Lower lobe of right lung (tissue), 2 donors: ENCODE data around the gene SLC8A1. TPM values are rescaled to one million over a fixed set of nuclear protein-coding genes. Genes with fewer than 3 reads are reported as not detected.

Experiments
- ATAC-seq, 2 donors: fragments of 200-7000 bp; cut with Tn5 transposase; one replicate each; pipeline ENCODE4 v1.9.1; 2020 to 2022; ENCODE audit warnings: mild to moderate bottlenecking in 2 of 2, moderate library complexity in 2 of 2
- DNase-seq: peaks from one replicate; pipeline ENCODE4 v3.0.0-alpha.2; 2020
- H3K27ac ChIP-seq: fragments of 200-600 bp; one replicate; pipeline ENCODE4 v1.8.0; 2022
- H3K27me3 ChIP-seq: fragments of 200-600 bp; one replicate; pipeline ENCODE4 v1.8.0; 2022; ENCODE audit warnings: low read depth
- H3K36me3 ChIP-seq: fragments of 200-600 bp; one replicate; pipeline ENCODE4 v1.8.0; 2022; ENCODE audit warnings: mild to moderate bottlenecking
- H3K4me1 ChIP-seq: fragments of 200-600 bp; one replicate; pipeline ENCODE4 v1.8.0; 2022
- H3K4me3 ChIP-seq: fragments of 200-600 bp; one replicate; pipeline ENCODE4 v1.8.0; 2022; ENCODE audit warnings: mild to moderate bottlenecking
- H3K9me3 ChIP-seq: fragments of 200-600 bp; one replicate; pipeline ENCODE4 v1.8.0; 2022
- intact Hi-C: fragments of 100-400 bp; cut with DNase I; formaldehyde crosslinking; loops from one replicate; pipeline ENCODE4 v1.11.0; 2022
- total RNA-seq: library from RNA; stranded (reverse); fragmentation: NEBNext Ultra II Directional; extraction: Animal tissue kit (Norgen Biotek cat#: 25700); gene quantifications from one replicate; pipeline ENCODE4 v1.2.1, GENCODE V29; 2021
- TF ChIP-seq, protein P1 (sequence below): fragments of 200-600 bp; IDR thresholded peaks from one replicate; pipeline ENCODE4 v1.8.0; 2022; ENCODE audit warnings: antibody characterized with exemption, mild to moderate bottlenecking
- donor health status: DM: no; HTN: yes; CAD: no; lungs with severe emphysema.

SLC8A1 gene
- total RNA-seq, 1 donor from 2014 or later, result 58.5 TPM

DNA sequence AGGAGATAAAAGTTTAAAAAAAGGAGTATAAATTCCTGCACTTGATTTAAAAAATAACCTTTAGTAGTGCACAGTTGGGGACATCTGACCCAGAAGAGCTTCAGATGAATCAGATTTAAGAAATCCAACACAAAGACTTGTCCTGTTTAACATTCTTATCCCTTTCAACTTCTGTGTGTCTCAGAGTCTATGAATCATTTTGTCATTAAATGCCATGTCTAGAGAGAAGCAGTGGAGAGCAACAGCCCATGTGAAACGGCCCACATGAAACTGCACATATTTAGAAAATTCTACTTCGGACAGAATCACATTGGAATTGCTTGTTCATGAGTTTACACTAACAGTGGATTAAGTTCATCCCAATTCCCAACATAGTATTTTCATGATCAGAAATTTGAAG lies 278.6 kb downstream of the SLC8A1 start:
- no peak overlapping the region for H3K4me3 ChIP-seq
- no peak for ATAC-seq
- DNase-seq, result no peak
- TF ChIP-seq, protein P1, sequence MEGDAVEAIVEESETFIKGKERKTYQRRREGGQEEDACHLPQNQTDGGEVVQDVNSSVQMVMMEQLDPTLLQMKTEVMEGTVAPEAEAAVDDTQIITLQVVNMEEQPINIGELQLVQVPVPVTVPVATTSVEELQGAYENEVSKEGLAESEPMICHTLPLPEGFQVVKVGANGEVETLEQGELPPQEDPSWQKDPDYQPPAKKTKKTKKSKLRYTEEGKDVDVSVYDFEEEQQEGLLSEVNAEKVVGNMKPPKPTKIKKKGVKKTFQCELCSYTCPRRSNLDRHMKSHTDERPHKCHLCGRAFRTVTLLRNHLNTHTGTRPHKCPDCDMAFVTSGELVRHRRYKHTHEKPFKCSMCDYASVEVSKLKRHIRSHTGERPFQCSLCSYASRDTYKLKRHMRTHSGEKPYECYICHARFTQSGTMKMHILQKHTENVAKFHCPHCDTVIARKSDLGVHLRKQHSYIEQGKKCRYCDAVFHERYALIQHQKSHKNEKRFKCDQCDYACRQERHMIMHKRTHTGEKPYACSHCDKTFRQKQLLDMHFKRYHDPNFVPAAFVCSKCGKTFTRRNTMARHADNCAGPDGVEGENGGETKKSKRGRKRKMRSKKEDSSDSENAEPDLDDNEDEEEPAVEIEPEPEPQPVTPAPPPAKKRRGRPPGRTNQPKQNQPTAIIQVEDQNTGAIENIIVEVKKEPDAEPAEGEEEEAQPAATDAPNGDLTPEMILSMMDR, result no peak
- intact Hi-C loops, result no loop called here
- H3K27ac ChIP-seq, result no peak overlapping the region
- H3K4me1 ChIP-seq, result no peaks in the 10 kb centered on the region
- H3K9me3 ChIP-seq, result no peaks in the 10 kb centered on the region
- H3K36me3 ChIP-seq, result no peaks in the 10 kb centered on the region
- H3K27me3 ChIP-seq, result no peaks in the 10 kb centered on the region

DNA sequence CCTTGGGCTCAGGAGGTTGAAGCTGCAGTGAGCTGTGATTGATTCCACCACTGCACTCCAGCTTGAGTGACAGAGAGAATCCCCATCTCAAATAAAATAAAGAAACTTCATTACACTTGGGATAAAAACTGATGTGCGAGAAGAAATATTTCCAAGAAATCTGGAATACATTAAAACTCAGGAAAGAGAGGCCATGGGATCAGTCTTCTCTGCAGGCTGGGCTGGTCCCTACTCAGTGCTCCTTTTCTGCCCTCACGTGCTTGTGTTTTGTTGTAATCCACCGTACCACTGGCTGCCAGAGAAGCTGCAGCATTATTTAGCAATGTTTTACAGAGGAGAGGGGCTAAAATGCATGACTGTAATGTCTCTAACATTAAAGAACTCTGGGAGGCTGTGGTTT lies 282.0 kb downstream of the SLC8A1 start:
- Histone ChIP-seq H3K27ac (no peak overlapping the region), H3K27me3 (no peaks in the 10 kb centered on the region), H3K9me3 (no peaks in the 10 kb centered on the region), H3K4me3 (no peak overlapping the region), H3K4me1 (peaks cover 12% of the 10 kb centered on the region), H3K36me3 (no peaks in the 10 kb centered on the region)
- ATAC-seq (no peak), DNase-seq (no peak)
- intact Hi-C loops, result no loop called here
- TF ChIP-seq, protein P1, result no peak

DNA sequence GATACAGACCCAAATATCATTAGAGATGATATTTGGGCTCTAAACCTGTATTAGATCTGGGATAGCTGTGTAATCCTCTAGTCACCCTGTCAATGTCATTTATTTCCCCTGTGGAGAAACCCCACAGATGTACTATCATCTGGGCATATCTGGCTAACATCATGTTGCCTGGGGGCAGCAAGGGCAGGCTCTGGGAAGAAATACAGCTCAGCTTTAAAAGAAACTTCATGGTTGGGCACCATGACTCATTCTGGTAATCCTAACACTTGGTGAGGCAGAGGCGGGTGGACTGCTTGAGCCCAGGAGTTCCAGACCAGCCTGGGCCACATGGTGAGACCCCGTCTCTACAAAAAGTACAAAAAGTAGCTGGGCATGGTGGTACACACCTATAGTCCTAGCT lies 282.5 kb downstream of the SLC8A1 start:
- Histone ChIP-seq H3K36me3 (no peaks in the 10 kb centered on the region), H3K27ac (no peak overlapping the region), H3K27me3 (no peaks in the 10 kb centered on the region), H3K4me1 (peaks cover 12% of the 10 kb centered on the region), H3K4me3 (no peak overlapping the region), H3K9me3 (no peaks in the 10 kb centered on the region)
- TF ChIP-seq, protein P1, result no peak
- ATAC-seq, result no peak
- intact Hi-C loops, result no loop called here
- no peak for DNase-seq

DNA sequence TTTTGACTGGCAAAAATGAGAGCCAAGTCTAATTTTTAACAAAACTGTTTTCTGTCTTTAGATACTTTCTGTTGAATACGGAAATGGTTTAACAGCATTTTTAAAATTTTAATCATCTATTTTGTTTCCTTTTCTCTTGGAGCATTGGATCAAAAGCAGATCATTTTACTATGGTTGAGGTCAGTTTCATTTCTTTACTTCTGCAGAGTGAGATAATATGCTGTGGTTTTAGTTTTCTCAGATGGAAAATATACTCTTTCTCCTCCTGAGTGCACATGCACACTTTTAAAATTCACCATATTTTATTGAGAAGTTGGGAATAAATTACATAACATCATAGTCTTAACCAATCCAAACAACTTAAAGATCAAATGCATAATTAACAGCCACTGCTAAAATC lies 283.3 kb downstream of the SLC8A1 start:
- no peak overlapping the region for H3K27ac ChIP-seq
- H3K4me1 ChIP-seq, result peaks cover 12% of the 10 kb centered on the region
- no peaks in the 10 kb centered on the region for H3K9me3 ChIP-seq
- H3K4me3 ChIP-seq, result no peak overlapping the region
- intact Hi-C loops, result no loop called here
- H3K27me3 ChIP-seq, result no peaks in the 10 kb centered on the region
- TF ChIP-seq, protein P1, result no peak
- ATAC-seq (no peak), DNase-seq (no peak)
- H3K36me3 ChIP-seq, result no peaks in the 10 kb centered on the region

DNA sequence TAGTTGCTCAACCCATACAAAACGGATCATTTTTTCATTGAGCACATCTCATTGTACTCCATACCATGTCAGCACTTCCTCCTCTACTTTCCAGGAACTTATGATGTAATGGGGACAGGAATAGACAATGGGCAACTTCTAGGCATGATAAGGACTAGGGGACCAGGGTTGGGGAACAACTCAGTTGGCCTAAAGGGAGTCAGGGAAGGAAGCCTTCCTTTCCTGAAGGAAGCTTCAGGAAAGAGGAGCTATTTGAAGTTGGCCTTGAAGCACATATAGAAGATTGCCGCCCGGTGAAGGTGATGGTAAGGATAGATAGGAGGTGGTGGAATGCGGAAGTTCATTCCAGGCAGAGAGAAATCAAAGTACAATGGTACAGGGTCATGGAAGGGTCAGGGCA lies 283.9 kb downstream of the SLC8A1 start:
- no peak overlapping the region for H3K27ac ChIP-seq
- intact Hi-C loops, result no loop called here
- DNase-seq (no peak), ATAC-seq (peak; percentile 55 to 58)
- no peaks in the 10 kb centered on the region for H3K36me3 ChIP-seq
- H3K27me3 ChIP-seq, result no peaks in the 10 kb centered on the region
- no peaks in the 10 kb centered on the region for H3K9me3 ChIP-seq
- H3K4me3 ChIP-seq, result no peak overlapping the region
- TF ChIP-seq, protein P1, result no peak
- H3K4me1 ChIP-seq, result peaks cover 12% of the 10 kb centered on the region

DNA sequence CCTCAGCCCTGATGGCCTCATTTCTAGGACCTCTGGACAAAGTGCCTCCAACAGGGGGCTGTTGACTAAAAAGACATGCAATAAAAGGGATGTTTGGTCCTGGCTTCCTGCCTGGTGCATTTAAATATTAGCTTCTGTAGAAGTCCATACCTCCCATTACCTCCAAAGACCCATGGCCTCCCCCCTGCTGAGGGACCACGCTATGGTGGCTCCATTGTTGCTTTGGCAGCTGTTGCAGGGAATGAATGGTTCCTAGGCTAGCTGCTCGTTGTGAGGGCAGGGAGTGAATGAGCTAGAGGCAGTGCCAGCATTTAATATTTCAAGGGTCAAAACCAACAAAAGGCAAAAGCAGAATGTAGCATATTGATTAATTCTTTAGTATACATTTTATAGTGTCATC lies 285.9 kb downstream of the SLC8A1 start:
- DNase-seq, result no peak
- Histone ChIP-seq H3K4me1 (peaks cover 12% of the 10 kb centered on the region), H3K9me3 (no peaks in the 10 kb centered on the region), H3K4me3 (no peak overlapping the region), H3K36me3 (no peaks in the 10 kb centered on the region), H3K27ac (no peak overlapping the region), H3K27me3 (no peaks in the 10 kb centered on the region)
- intact Hi-C loops, result no loop called here
- no peak for ATAC-seq
- TF ChIP-seq, protein P1, result no peak
